OCI-LY7 (cell line): ENCODE results near the gene CDKN2AIPNL.

Experiments used
- CTCF ChIP-seq: fragments of 200-600 bp; sonication (generic); conservative IDR thresholded peaks from 2 replicates; pipeline ENCODE4 v1.5.1; 2014; ENCODE audit warnings: mild to moderate bottlenecking, antibody characterized with exemption, low read length, moderate library complexity, mixed read lengths
- EZH2phosphoT487 ChIP-seq: fragments of 200-600 bp; sonication (generic); IDR thresholded peaks from 2 replicates; pipeline ENCODE4 v1.6.1; 2018; ENCODE audit warnings: low read depth, borderline replicate concordance, mild to moderate bottlenecking, mixed run types, antibody characterized with exemption, low read length, moderate library complexity, mixed read lengths

GRCh38 chr5:134423376-134423775, 11.7 kb upstream of the CDKN2AIPNL start:
- TF ChIP-seq EZH2phosphoT487 (no peak), CTCF (no peak)
